HepG2 (cell line): ENCODE measurements around the gene EIF5A. TPM values are rescaled to one million over a fixed set of nuclear protein-coding genes. Genes with fewer than 3 reads are reported as not detected.

ENCODE experiments used
- AGO2 ChIP-seq: fragments of 200-400 bp; formaldehyde crosslinking; optimal IDR thresholded peaks from 2 replicates; pipeline ENCODE3; 2017; ENCODE audit warnings: mild to moderate bottlenecking, low read depth, low read length, moderate library complexity
- ASH2L ChIP-seq: fragments of 300-600, 200-600 bp; sonication (generic); IDR thresholded peaks from 2 replicates; pipeline ENCODE4 v1.7.0; 2017; ENCODE audit warnings: low read depth, mild to moderate bottlenecking, moderate library complexity, mixed read lengths, low read length; ENCODE audit not compliant: insufficient read length
- ATF3 ChIP-seq: sonication (generic); formaldehyde crosslinking; IDR thresholded peaks from 2 replicates; pipeline ENCODE4 v1.4.0; 2020; ENCODE audit warnings: missing genetic modification reagents
- CCAR2 ChIP-seq: fragments of 200-400 bp; formaldehyde crosslinking; optimal IDR thresholded peaks from 2 replicates; pipeline ENCODE3; 2018; ENCODE audit warnings: low read depth, mild to moderate bottlenecking, low read length, moderate library complexity
- DMAP1 ChIP-seq: IDR thresholded peaks from 2 replicates; pipeline ENCODE4 v1.6.1; 2016
- DNMT1 ChIP-seq: sonication (generic); formaldehyde crosslinking; IDR thresholded peaks from 2 replicates; pipeline ENCODE4 v1.5.1; 2020; ENCODE audit warnings: mild to moderate bottlenecking, missing genetic modification reagents
- HMG20B ChIP-seq: conservative IDR thresholded peaks from 2 replicates; pipeline ENCODE4 v1.6.1; 2016; ENCODE audit warnings: missing genetic modification reagents, missing compliant biosample characterization
- HOXA3 ChIP-seq: sonication (generic); formaldehyde crosslinking; IDR thresholded peaks from 2 replicates; pipeline ENCODE4 v1.5.0; 2020; ENCODE audit warnings: missing genetic modification reagents
- KDM5B ChIP-seq: sonication (generic); formaldehyde crosslinking; IDR thresholded peaks from 2 replicates; pipeline ENCODE4 v1.4.0; 2020; ENCODE audit warnings: missing genetic modification reagents, mild to moderate bottlenecking, borderline replicate concordance
- KLF16 ChIP-seq, 2 experiments: sonication (generic) in 1 of 2; formaldehyde crosslinking in 1 of 2; IDR thresholded peaks; 2 replicates each; pipeline versions ENCODE4 v1.6.1 to v1.8.0; 2016 to 2023; ENCODE audit warnings: missing genetic modification reagents in 2 of 2, missing compliant biosample characterization in 1 of 2
- MAFF ChIP-seq: IDR thresholded peaks from 2 replicates; pipeline ENCODE4 v1.6.1; 2011; ENCODE audit warnings: low read depth, low read length, improper control_type of control experiment
- MTERF4 ChIP-seq: sonication (generic); formaldehyde crosslinking; IDR thresholded peaks from 2 replicates; pipeline ENCODE4 v1.8.0; 2023; ENCODE audit warnings: mild to moderate bottlenecking, missing genetic modification reagents
- NCOA2 ChIP-seq: sonication (generic); formaldehyde crosslinking; IDR thresholded peaks from 2 replicates; pipeline ENCODE4 v1.8.0; 2022; ENCODE audit warnings: inconsistent platforms
- PHF21A ChIP-seq: sonication (generic); formaldehyde crosslinking; IDR thresholded peaks from 2 replicates; pipeline ENCODE4 v1.5.0; 2020; ENCODE audit warnings: mild to moderate bottlenecking, missing genetic modification reagents
- RAD51 ChIP-seq: fragments of 450-650 bp; IDR thresholded peaks from 2 replicates; pipeline ENCODE4 v1.6.1; 2016; ENCODE audit warnings: borderline replicate concordance
- SMARCC2 ChIP-seq: fragments of 450-650 bp; IDR thresholded peaks from 2 replicates; pipeline ENCODE4 v1.6.1; 2017; ENCODE audit warnings: antibody characterized with exemption, mild to moderate bottlenecking
- SMC3 ChIP-seq: IDR thresholded peaks from 2 replicates; pipeline ENCODE4 v1.6.1; 2011; ENCODE audit warnings: low read length, improper control_type of control experiment
- SOX13 ChIP-seq, 3 experiments: fragments of 450-650 bp in 1 of 3; sonication (generic) in 1 of 3; formaldehyde crosslinking in 1 of 3; IDR thresholded peaks in 2 of 3; conservative IDR thresholded peaks in 1 of 3; 2 replicates each; pipeline versions ENCODE4 v1.5.0 to v1.6.1; 2016 to 2020; ENCODE audit warnings: antibody characterized with exemption in 1 of 3, mild to moderate bottlenecking in 1 of 3, missing compliant biosample characterization in 1 of 3, missing genetic modification reagents in 1 of 3, moderate library complexity in 1 of 3
- TGIF2 ChIP-seq: IDR thresholded peaks from 2 replicates; pipeline ENCODE4 v1.6.1; 2016; ENCODE audit warnings: control low read depth, missing compliant biosample characterization
- ZBTB37 ChIP-seq: sonication (generic); formaldehyde crosslinking; IDR thresholded peaks from 2 replicates; pipeline ENCODE4 v1.4.0; 2020; ENCODE audit warnings: mild to moderate bottlenecking, missing genetic modification reagents
- ZBTB44 ChIP-seq: sonication (generic); formaldehyde crosslinking; IDR thresholded peaks from 2 replicates; pipeline ENCODE4 v1.4.0; 2020; ENCODE audit warnings: missing genetic modification reagents
- ZFP36L1 ChIP-seq: sonication (generic); formaldehyde crosslinking; IDR thresholded peaks from 2 replicates; pipeline ENCODE4 v1.8.0; 2022; ENCODE audit warnings: mild to moderate bottlenecking, missing genetic modification reagents, moderate library complexity
- ZFYVE20 ChIP-seq: sonication (generic); formaldehyde crosslinking; IDR thresholded peaks from 2 replicates; pipeline ENCODE4 v1.8.0; 2023; ENCODE audit warnings: low read depth, mild to moderate bottlenecking, moderate library complexity, missing genetic modification reagents, borderline replicate concordance
- ZNF160 ChIP-seq: sonication (generic); formaldehyde crosslinking; IDR thresholded peaks from 2 replicates; pipeline ENCODE4 v1.8.0; 2022; ENCODE audit warnings: mild to moderate bottlenecking, inconsistent platforms, missing genetic modification reagents
- ZNF432 ChIP-seq: sonication (generic); formaldehyde crosslinking; IDR thresholded peaks from 2 replicates; pipeline ENCODE4 v1.5.0; 2020; ENCODE audit warnings: missing genetic modification reagents, mild to moderate bottlenecking, borderline replicate concordance
- ZNF496 ChIP-seq: sonication (generic); formaldehyde crosslinking; IDR thresholded peaks from 2 replicates; pipeline ENCODE4 v1.8.1; 2023; ENCODE audit warnings: mild to moderate bottlenecking, moderate library complexity, missing genetic modification reagents; ENCODE audit not compliant: insufficient replicate concordance
- polyA plus RNA-seq, 8 experiments: library from polyadenylated mRNA; depleted of rRNA in 3 of 8; stranded (reverse) in 7 of 8; unstranded in 1 of 8; fragments of >200 nt; fragmentation: Illumina TruSeq in 4 of 8; extraction: Trizol in 4 of 8; gene quantifications; 2 replicates each; pipeline versions ENCODE4 v1.2.1 to v1.2.3, GENCODE V29; 2011 to 2016; ENCODE audit warnings: low read depth in 4 of 8, missing spikeins in 1 of 8, mixed read lengths in 1 of 8; ENCODE audit not compliant: insufficient read depth in 1 of 8
- total RNA-seq, 5 experiments: library from RNA; depleted of rRNA; stranded (reverse); fragments of >200 nt; fragmentation: Illumina TruSeq; extraction: Trizol; gene quantifications; 2 replicates each; pipeline ENCODE4 v1.2.3, GENCODE V29; 2016; ENCODE audit warnings: low read depth in 1 of 5

Gene EIF5A
- total and polyA plus RNA-seq, 2 of the 13 experiments (the other 11 are each of a cell fraction or from before 2014, with no cell fraction given): 319 to 337 TPM

- TF ChIP-seq ZBTB44 (CRISPR knock-in tag) (no peak), DNMT1 (no peak), ZFYVE20 (CRISPR knock-in tag) (no peak; the same call in 1 of the 2 replicates), ASH2L (no peak), HOXA3 (CRISPR knock-in tag) (no peak), MAFF (no peak), AGO2 (peak; percentile 91), ZFP36L1 (CRISPR knock-in tag) (0 out of 2 replicates have a peak, but pooled peaks have one; percentile 10), ZNF432 (CRISPR knock-in tag) (no peak), ZNF496 (CRISPR knock-in tag) (no peak), TGIF2 (CRISPR knock-in tag) (peak; percentile 78), CCAR2 (no peak), NCOA2 (CRISPR knock-in tag) (0 out of 2 replicates have a peak, but pooled peaks have one; percentile 9), ZNF160 (CRISPR knock-in tag) (no peak), SMC3 (no peak), DMAP1 (peak; percentile 96), PHF21A (CRISPR knock-in tag) (no peak), KDM5B (CRISPR knock-in tag) (0 out of 2 replicates have a peak, but pooled peaks have one; percentile 31), SMARCC2 (no peak), HMG20B (no peak), MTERF4 (CRISPR knock-in tag) (no peak), KLF16 (CRISPR knock-in tag; IDR thresholded peaks at IDR 0.05) (no peak), RAD51 (no peak), ZBTB37 (CRISPR knock-in tag) (no peak), SOX13 (IDR thresholded peaks at IDR 0.05) (no peak), SOX13 (CRISPR knock-in tag; conservative IDR thresholded peaks at IDR 0.05 in 1 of 2, IDR thresholded peaks at IDR 0.05 in 1 of 2) (0 out of 4 replicates have a peak, but pooled peaks of 1 of the 2 experiments have one; percentile 8), ATF3 (CRISPR knock-in tag) (no peak)
Measured at GRCh38 chr17:7307686-7308624, 527 bp downstream of the EIF5A start (continued).
